ENCODE data around the gene RASA1. TPM values are rescaled to one million over a fixed set of nuclear protein-coding genes. Genes with fewer than 3 reads are reported as not detected.

The RASA1 gene
- total RNA-seq, 1 experiment from 2014 or later = 23.9 TPM

DNA sequence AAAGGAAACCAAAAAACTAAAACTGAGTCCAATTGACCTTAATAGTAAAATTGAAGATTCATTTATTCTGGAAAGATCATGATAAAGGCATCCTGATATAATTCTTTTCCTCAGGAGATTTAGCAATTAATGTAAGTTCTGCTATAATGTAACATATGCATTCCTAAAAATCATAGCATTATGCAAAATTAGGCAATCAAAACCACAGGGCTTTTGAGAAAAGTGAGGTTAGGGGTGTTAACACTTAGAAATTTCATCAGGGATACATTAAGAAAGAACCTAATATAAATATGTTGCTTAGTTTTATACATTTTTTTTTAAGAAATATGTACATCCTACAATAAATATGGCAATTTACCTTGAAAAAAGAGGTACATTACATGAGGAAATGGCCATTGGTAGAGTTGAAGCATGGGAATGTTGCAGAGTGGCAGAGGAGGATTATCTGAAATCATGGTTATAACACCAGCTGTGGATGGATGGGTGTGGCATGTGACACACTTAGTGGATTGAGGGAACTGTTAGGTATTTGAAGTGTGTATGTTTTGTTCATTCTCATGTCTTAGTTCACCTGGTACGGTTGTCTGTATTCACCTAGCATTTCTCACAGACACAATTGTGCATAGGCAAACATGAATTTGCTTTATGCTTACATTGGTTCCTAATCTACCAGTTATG lies 94.0 kb downstream of the RASA1 start (continued):
- TF ChIP-seq, protein P1, sequence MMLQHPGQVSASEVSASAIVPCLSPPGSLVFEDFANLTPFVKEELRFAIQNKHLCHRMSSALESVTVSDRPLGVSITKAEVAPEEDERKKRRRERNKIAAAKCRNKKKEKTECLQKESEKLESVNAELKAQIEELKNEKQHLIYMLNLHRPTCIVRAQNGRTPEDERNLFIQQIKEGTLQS (IDR thresholded peaks at IDR 0.05) = no peak

DNA sequence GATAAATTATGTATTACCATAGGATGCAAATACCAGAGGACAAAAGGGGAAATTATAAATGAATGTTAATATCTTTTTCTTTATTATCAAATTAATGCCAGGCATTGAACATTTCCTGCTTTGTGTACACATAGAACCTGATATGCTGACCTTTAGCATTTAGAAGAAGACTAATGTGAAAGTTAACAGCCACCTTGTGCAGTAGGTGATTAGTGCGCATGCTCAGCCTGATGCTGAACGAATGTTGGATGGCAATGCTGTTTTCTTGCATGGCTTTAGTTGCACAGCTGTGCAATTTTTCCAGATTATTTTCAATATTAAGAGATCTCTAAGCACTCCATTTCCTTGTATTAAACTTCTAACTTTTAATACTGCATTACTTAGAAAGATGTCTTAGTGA lies 99.6 kb downstream of the RASA1 start:
- Histone ChIP-seq H3K4me2 (ENCODE audit: low read length) (no peak overlapping the region), H2AFZ (ENCODE audit: low read depth, low read length, poor library complexity, severe bottlenecking) (no peak overlapping the region), H3K36me3 (ENCODE audit: control insufficient read depth in 1 of 2, insufficient read depth in 2 of 2, low read length in 2 of 2) (peaks cover 0 to 12% of the 10 kb centered on the region in 2 experiments), H3K27me3 (ENCODE audit: insufficient read depth, low read length) (no peaks in the 10 kb centered on the region), H3K4me1 (ENCODE audit: control insufficient read depth in 1 of 2, insufficient read depth in 2 of 2, low read length in 2 of 2) (no peaks in the 10 kb centered on the region), H3K9ac (ENCODE audit: low read length) (no peak overlapping the region), H3K27ac (ENCODE audit: low read depth, low read length) (no peak overlapping the region), H3K4me3 (replicated peaks in 1 of 2; ENCODE audit: low read depth in 1 of 2, low read length in 2 of 2) (no peak overlapping the region), H3K79me2 (ENCODE audit: insufficient read depth, low read length) (no peaks in the 10 kb centered on the region; the same call in 1 of the 2 replicates), H3K9me3 (ENCODE audit: control insufficient read depth in 1 of 2, insufficient read depth in 1 of 2, low read depth in 1 of 2, low read length in 2 of 2) (no peaks in the 10 kb centered on the region), H4K20me1 (ENCODE audit: insufficient read depth) (no peaks in the 10 kb centered on the region), H3K9me2 (ENCODE audit: insufficient read depth) (no peaks in the 10 kb centered on the region)
- CTCF ChIA-PET = no interaction called here
- POLR2A ChIA-PET = no interaction called here
- no peak for TF ChIP-seq SRF (IDR thresholded peaks at IDR 0.05; ENCODE audit: low read depth)
- no peak for TF ChIP-seq ZFX (IDR thresholded peaks at IDR 0.05)
- no peak for TF ChIP-seq EGR1 (IDR thresholded peaks at IDR 0.05; ENCODE audit: low read depth)
- TF ChIP-seq EZH2phosphoT487 (IDR thresholded peaks at IDR 0.05; ENCODE audit: borderline replicate concordance) = no peak
- TF ChIP-seq CBX3 (IDR thresholded peaks at IDR 0.05; ENCODE audit: low read depth) = no peak
- BruUV-seq (replicated peaks) = no TSS peak
- DNase-seq (ENCODE audit: low read depth, low spot score) (no peak), ATAC-seq (no peak)
- RAD21 ChIA-PET (ENCODE audit: low non-redundant PET in 1 of 2, low total read pairs in 2 of 2, uncharacterized antibody in 2 of 2, unreplicated experiment in 2 of 2) = no interaction called here
- intact Hi-C loops (cut with micrococcal nuclease) = no loop called here

DNA sequence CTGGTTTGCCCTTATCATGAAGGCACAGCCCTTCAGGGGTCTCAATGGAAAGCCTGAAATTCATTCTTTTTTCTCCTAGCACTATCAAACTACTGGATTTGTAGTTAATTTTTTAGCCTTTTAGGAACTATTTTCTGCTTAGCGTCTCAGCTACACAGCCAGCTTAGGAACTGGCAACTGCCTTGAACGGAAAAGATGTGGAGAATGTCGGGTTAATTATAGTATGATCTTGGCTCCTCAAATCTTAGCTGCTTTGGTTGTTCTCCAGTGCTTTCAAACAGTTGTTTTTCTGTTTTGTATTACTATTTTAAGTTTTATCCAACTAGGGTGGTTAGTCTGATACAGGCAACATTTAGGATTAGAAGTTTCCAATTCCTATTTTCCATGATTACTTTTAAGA lies 100.9 kb downstream of the RASA1 start:
- Histone ChIP-seq H3K9ac (ENCODE audit: low read length) (no peak overlapping the region), H2AFZ (ENCODE audit: low read depth, low read length, poor library complexity, severe bottlenecking) (no peak overlapping the region), H3K9me3 (ENCODE audit: control insufficient read depth in 1 of 2, insufficient read depth in 1 of 2, low read depth in 1 of 2, low read length in 2 of 2) (no peaks in the 10 kb centered on the region), H3K4me1 (ENCODE audit: control insufficient read depth in 1 of 2, insufficient read depth in 2 of 2, low read length in 2 of 2) (no peaks in the 10 kb centered on the region), H4K20me1 (ENCODE audit: insufficient read depth) (no peaks in the 10 kb centered on the region; the same call in 1 of the 2 replicates), H3K79me2 (ENCODE audit: insufficient read depth, low read length) (no peaks in the 10 kb centered on the region; the same call in 1 of the 2 replicates), H3K27me3 (ENCODE audit: insufficient read depth, low read length) (no peaks in the 10 kb centered on the region), H3K9me2 (ENCODE audit: insufficient read depth) (no peaks in the 10 kb centered on the region), H3K36me3 (ENCODE audit: control insufficient read depth in 1 of 2, insufficient read depth in 2 of 2, low read length in 2 of 2) (peaks cover 9 to 12% of the 10 kb centered on the region in 2 experiments; a peak in 3 of 4 replicates), H3K4me3 (replicated peaks in 1 of 2; ENCODE audit: low read depth in 1 of 2, low read length in 2 of 2) (no peak overlapping the region), H3K27ac (ENCODE audit: low read depth, low read length) (no peak overlapping the region), H3K4me2 (ENCODE audit: low read length) (no peak overlapping the region)
- RAD21 ChIA-PET (ENCODE audit: low non-redundant PET in 1 of 2, low total read pairs in 2 of 2, uncharacterized antibody in 2 of 2, unreplicated experiment in 2 of 2) = no interaction called here
- intact Hi-C loops (cut with micrococcal nuclease) = no loop called here
- BruUV-seq (replicated peaks) = no TSS peak
- ATAC-seq = no peak
- no peak for DNase-seq (ENCODE audit: low read depth, low spot score)
- CTCF ChIA-PET = no interaction called here
- POLR2A ChIA-PET = no interaction called here
- TF ChIP-seq, protein P2, sequence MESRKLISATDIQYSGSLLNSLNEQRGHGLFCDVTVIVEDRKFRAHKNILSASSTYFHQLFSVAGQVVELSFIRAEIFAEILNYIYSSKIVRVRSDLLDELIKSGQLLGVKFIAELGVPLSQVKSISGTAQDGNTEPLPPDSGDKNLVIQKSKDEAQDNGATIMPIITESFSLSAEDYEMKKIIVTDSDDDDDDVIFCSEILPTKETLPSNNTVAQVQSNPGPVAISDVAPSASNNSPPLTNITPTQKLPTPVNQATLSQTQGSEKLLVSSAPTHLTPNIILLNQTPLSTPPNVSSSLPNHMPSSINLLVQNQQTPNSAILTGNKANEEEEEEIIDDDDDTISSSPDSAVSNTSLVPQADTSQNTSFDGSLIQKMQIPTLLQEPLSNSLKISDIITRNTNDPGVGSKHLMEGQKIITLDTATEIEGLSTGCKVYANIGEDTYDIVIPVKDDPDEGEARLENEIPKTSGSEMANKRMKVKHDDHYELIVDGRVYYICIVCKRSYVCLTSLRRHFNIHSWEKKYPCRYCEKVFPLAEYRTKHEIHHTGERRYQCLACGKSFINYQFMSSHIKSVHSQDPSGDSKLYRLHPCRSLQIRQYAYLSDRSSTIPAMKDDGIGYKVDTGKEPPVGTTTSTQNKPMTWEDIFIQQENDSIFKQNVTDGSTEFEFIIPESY (IDR thresholded peaks at IDR 0.05; ENCODE audit: extremely low read depth, insufficient replicate concordance, low read length) = no peak
- TF ChIP-seq ZNF274 (IDR thresholded peaks at IDR 0.05; ENCODE audit: low read depth, low read length) (no peak), EZH2phosphoT487 (IDR thresholded peaks at IDR 0.05; ENCODE audit: borderline replicate concordance) (no peak), ZFX (IDR thresholded peaks at IDR 0.05) (no peak), YY1 (IDR thresholded peaks at IDR 0.05; ENCODE audit: extremely low read depth, insufficient replicate concordance, low read depth, low read length) (no peak), JUND (IDR thresholded peaks at IDR 0.05) (no peak), FOSL1 (IDR thresholded peaks at IDR 0.05; ENCODE audit: low read depth) (no peak), TCF7L2 (IDR thresholded peaks at IDR 0.05; ENCODE audit: borderline replicate concordance, extremely low read depth, insufficient read depth, insufficient read length) (no peak)
- TF ChIP-seq, protein P3, sequence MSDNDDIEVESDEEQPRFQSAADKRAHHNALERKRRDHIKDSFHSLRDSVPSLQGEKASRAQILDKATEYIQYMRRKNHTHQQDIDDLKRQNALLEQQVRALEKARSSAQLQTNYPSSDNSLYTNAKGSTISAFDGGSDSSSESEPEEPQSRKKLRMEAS (IDR thresholded peaks at IDR 0.05) = no peak
- TF ChIP-seq, protein P4, sequence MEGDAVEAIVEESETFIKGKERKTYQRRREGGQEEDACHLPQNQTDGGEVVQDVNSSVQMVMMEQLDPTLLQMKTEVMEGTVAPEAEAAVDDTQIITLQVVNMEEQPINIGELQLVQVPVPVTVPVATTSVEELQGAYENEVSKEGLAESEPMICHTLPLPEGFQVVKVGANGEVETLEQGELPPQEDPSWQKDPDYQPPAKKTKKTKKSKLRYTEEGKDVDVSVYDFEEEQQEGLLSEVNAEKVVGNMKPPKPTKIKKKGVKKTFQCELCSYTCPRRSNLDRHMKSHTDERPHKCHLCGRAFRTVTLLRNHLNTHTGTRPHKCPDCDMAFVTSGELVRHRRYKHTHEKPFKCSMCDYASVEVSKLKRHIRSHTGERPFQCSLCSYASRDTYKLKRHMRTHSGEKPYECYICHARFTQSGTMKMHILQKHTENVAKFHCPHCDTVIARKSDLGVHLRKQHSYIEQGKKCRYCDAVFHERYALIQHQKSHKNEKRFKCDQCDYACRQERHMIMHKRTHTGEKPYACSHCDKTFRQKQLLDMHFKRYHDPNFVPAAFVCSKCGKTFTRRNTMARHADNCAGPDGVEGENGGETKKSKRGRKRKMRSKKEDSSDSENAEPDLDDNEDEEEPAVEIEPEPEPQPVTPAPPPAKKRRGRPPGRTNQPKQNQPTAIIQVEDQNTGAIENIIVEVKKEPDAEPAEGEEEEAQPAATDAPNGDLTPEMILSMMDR (IDR thresholded peaks at IDR 0.05 in 2 of 3, conservative IDR thresholded peaks at IDR 0.05 in 1 of 3; ENCODE audit: borderline replicate concordance in 1 of 3, insufficient read depth in 1 of 3, low read depth in 2 of 3, low read length in 2 of 3) = no peak

Data from HCT116 (cell line).